Measurements from ENCODE around the gene COX8A.

The COX8A gene

DNA sequence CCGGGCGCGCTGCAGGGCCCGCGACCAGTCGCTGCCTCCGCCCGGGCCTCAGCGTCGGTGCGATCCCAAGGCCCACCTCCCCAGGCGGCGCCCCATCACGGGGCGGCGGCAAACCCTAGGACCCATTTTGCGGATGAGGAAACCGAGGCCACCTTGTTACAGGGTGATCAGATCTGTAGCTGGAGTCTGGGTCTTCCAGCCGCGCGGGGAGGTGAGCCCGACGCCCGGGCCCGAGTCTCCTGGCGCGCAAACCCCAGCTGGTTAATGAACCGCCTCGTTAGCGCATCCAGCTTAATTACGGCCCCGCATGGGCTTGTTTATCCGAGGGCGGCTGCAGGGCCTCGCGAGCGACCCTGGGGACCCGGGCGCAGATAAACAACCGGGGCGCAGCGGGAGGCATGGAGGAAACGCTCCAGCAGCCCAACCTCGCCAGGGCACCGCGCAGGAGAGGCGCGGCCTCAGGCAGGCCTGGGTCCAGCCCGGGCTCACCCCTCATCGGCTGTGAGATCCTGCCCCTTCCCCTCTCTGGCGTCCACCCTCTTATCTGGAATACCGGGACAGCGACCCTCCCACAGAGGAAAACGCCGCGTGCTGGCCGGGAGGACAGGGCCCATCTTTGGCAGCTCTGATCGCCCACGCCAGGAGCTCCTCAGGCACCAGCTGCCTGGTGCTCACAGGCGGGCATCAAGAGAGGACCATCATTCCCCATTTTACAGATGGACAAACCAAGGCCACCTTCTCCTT, 26.5 kb downstream of the COX8A start:
- DNase-seq (ENCODE audit: low read depth) = no peak
- H3K4me3 ChIP-seq (ENCODE audit: control insufficient read depth, low read depth, low read length) = peak overlapping the region; percentile 22
- TF ChIP-seq, protein P1, sequence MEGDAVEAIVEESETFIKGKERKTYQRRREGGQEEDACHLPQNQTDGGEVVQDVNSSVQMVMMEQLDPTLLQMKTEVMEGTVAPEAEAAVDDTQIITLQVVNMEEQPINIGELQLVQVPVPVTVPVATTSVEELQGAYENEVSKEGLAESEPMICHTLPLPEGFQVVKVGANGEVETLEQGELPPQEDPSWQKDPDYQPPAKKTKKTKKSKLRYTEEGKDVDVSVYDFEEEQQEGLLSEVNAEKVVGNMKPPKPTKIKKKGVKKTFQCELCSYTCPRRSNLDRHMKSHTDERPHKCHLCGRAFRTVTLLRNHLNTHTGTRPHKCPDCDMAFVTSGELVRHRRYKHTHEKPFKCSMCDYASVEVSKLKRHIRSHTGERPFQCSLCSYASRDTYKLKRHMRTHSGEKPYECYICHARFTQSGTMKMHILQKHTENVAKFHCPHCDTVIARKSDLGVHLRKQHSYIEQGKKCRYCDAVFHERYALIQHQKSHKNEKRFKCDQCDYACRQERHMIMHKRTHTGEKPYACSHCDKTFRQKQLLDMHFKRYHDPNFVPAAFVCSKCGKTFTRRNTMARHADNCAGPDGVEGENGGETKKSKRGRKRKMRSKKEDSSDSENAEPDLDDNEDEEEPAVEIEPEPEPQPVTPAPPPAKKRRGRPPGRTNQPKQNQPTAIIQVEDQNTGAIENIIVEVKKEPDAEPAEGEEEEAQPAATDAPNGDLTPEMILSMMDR (IDR thresholded peaks at IDR 0.05; ENCODE audit: control insufficient read depth, insufficient read depth, low read depth, low read length, missing control alignments) = no peak

DNA sequence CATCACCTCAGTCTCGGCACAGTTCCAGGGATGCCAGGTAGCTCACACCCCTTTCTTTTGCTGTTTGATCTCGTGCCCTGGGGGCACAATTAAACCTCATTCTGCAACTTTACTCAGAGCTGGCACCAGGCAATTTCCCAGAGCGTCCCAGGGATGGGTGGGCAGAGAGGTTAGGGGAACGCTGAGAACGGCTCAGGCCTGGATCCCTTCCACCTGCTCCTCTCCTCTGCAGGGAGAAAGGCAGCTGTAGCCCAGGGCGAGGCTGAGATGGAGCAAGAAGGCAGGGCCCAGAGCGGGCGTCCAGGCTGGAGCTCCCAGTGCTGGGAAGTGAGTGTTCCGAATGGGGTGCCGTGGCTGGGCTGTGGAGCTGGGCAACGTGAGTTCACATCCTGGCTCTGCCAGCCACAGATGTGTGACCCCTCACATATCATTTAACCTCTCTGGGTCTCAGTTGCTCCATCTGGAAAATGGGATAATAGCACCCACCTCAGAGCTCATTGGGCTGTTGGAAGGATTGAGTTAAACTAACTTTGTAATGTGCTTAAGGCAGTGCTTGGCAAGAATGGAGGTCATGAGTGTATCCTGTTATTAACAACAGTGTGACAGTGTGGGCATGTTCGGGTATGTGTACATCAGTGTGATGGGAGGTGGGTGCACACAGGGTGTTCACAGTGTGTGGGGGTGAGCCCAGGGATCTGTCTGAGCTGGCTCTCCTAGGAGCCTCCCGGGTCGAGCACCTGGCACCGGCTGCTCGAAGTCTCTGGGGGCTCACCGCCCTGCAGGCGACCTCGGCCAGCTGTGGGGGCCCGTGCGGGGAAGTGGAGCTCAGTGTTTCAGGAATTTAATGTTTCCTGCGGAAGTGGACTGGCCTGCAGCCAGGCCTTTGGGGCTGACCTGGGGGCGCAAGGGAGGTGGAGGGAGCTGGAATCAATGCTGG, 27.3 kb downstream of the COX8A start:
- no peak overlapping the region for H3K4me3 ChIP-seq (ENCODE audit: control insufficient read depth, low read depth, low read length)
- DNase-seq (ENCODE audit: low read depth) = no peak
- TF ChIP-seq, protein P1 (IDR thresholded peaks at IDR 0.05; ENCODE audit: control insufficient read depth, insufficient read depth, low read depth, low read length, missing control alignments) = no peak

GRCh38 chr11:64003807-64004589, 29.6 kb downstream of the COX8A start:
- no peak for DNase-seq (ENCODE audit: low read depth)
- no peak overlapping the region for H3K4me3 ChIP-seq (ENCODE audit: control insufficient read depth, low read depth, low read length)
- TF ChIP-seq, protein P1 (IDR thresholded peaks at IDR 0.05; ENCODE audit: control insufficient read depth, insufficient read depth, low read depth, low read length, missing control alignments) = no peak

DNA sequence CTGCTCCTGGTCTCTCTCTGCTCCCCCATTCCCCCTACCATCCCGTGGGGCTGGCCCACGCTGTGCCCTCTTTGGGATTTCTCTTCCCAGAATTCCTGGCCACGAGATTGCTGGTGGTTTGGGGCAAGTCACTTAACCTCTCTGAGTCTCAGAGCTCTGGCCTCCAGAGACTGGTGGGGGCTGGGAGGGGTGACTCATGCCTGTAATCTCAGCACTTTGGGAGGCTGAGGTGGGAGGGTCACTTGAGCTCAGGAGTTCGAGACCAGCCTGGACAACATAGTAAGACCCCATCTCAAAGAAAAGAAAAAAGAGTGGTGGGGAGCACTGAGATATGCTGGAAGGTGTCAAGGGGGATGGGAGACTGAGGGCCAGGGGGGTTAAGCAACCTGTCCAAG, 30.2 kb downstream of the COX8A start:
- TF ChIP-seq, protein P1 (IDR thresholded peaks at IDR 0.05; ENCODE audit: control insufficient read depth, insufficient read depth, low read depth, low read length, missing control alignments) = no peak
- no peak for DNase-seq (ENCODE audit: low read depth)
- no peak overlapping the region for H3K4me3 ChIP-seq (ENCODE audit: control insufficient read depth, low read depth, low read length)

DNA sequence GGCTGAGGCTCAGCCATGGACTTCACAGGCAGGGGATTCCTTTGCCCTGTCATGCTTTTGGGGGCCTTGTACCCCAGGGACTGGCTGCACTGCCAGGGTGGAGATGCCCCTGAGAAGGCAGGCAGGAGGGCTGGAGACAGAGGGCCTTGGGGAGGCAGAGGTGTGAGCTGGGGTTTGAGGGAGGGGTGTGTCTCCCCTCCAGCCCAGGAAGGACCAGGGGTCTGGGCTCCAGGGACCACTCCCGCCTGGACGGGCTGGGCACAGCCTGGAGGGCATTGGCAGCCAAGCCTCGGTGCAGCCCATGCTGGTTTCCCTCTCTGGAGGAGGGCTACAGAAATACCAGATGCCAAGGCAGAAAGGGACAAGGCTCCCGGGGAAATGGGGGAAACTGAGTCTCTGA, 31.3 kb downstream of the COX8A start:
- H3K4me3 ChIP-seq (ENCODE audit: control insufficient read depth, low read depth, low read length) = no peak overlapping the region
- TF ChIP-seq, protein P1 (IDR thresholded peaks at IDR 0.05; ENCODE audit: control insufficient read depth, insufficient read depth, low read depth, low read length, missing control alignments) = no peak
- no peak for DNase-seq (ENCODE audit: low read depth)

DNA sequence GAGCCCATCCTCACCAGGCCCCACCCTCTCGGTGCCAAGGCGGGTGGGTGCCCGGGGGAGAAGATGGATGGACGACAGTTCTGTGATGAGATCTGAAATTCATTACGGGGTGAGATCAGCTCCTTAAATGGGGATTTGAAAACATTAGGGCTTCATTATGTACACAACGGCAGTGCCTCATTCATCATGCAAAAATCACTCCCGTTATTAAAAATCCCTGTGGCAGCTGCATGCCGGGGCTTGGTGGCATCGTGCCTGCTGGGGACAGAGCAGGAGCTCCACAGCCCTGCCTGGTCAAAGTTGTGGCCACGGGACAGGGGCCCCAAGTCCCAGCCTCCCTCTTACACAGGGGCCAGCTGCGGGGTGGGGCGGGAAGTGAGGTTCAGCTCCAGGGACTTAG, 32.0 kb downstream of the COX8A start:
- TF ChIP-seq, protein P1 (IDR thresholded peaks at IDR 0.05; ENCODE audit: control insufficient read depth, insufficient read depth, low read depth, low read length, missing control alignments) = no peak
- DNase-seq (ENCODE audit: low read depth) = no peak

More for the DNA sequence above, 32.0 kb downstream of the COX8A start:
- no peak overlapping the region for H3K4me3 ChIP-seq (ENCODE audit: control insufficient read depth, low read depth, low read length)

Data from AG09309 (cell line).